Effector memory CD4-positive, alpha-beta T cell (primary cell): ENCODE measurements around the gene FOXJ3.

Experiments used
- DNase-seq, 3 donors: peaks; one replicate each; pipeline ENCODE4 v3.0.0-alpha.2; 2020
- H3K27ac ChIP-seq: 2 replicates; pipeline ENCODE4 v1.7.0; 2013; ENCODE audit warnings: mild to moderate bottlenecking, low read length, moderate library complexity; ENCODE audit not compliant: insufficient read depth, poor library complexity, severe bottlenecking
- H3K27me3 ChIP-seq: replicated peaks from 2 replicates; pipeline ENCODE4 v1.7.0; 2013; ENCODE audit warnings: mild to moderate bottlenecking, low read length; ENCODE audit not compliant: insufficient read depth, control insufficient read depth, poor library complexity, severe bottlenecking
- H3K36me3 ChIP-seq: 2 replicates; pipeline ENCODE4 v1.7.0; 2013; ENCODE audit warnings: mild to moderate bottlenecking, low read length, moderate library complexity; ENCODE audit not compliant: control insufficient read depth, insufficient read depth
- H3K4me1 ChIP-seq: 2 replicates; pipeline ENCODE4 v1.7.0; 2013; ENCODE audit warnings: low read length, mild to moderate bottlenecking; ENCODE audit not compliant: control insufficient read depth, insufficient read depth, poor library complexity, severe bottlenecking
- H3K4me3 ChIP-seq: 2 replicates; pipeline ENCODE4 v1.7.0; 2013; ENCODE audit warnings: low read length, low read depth, mild to moderate bottlenecking; ENCODE audit not compliant: insufficient read depth, poor library complexity, severe bottlenecking
- H3K9me3 ChIP-seq: 2 replicates; pipeline ENCODE4 v1.7.0; 2013; ENCODE audit warnings: mild to moderate bottlenecking, low read length, moderate library complexity; ENCODE audit not compliant: control insufficient read depth

FOXJ3 gene

GRCh38 chr1:42133809-42134526, 201.1 kb downstream of the FOXJ3 start:
- H3K4me3 ChIP-seq = no peak overlapping the region
- H3K36me3 ChIP-seq = no peaks in the 10 kb centered on the region
- H3K27me3 ChIP-seq = no peaks in the 10 kb centered on the region
- no peak overlapping the region for H3K27ac ChIP-seq
- no peaks in the 10 kb centered on the region for H3K4me1 ChIP-seq
- H3K9me3 ChIP-seq = no peaks in the 10 kb centered on the region
- no peak for DNase-seq

- Histone ChIP-seq H3K36me3 (no peaks in the 10 kb centered on the region), H3K4me3 (no peak overlapping the region), H3K27me3 (no peaks in the 10 kb centered on the region), H3K4me1 (no peaks in the 10 kb centered on the region), H3K27ac (no peak overlapping the region), H3K9me3 (no peaks in the 10 kb centered on the region)
- DNase-seq = no peak
These were observed 201.6 kb downstream of the FOXJ3 start for GRCh38 chr1:42133390-42133789.

GRCh38 chr1:42130061-42130660, 204.9 kb downstream of the FOXJ3 start:
- no peak overlapping the region for H3K27ac ChIP-seq
- DNase-seq = no peak
- H3K4me1 ChIP-seq = no peaks in the 10 kb centered on the region
- H3K4me3 ChIP-seq = no peak overlapping the region
- H3K27me3 ChIP-seq = no peaks in the 10 kb centered on the region
- H3K36me3 ChIP-seq = no peaks in the 10 kb centered on the region
- no peaks in the 10 kb centered on the region for H3K9me3 ChIP-seq

DNA sequence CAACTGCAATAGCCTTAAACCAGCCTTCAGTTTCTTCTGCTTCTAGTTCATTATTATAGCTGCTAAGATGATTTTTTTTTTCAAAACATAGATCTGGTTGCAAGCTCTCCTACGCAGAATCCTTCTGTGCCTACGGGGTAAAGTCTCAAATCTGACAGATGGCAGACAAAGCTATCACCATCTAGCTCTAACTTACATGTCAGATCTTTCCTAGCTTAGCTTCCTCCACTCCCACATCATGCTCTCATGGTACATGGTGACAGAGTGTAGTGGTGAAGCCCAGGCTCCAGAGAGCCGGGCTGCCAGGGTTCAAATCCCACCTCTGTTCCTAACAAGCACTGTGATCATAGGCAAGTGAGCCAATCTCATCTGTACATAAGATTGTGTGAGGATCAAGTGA, 206.1 kb downstream of the FOXJ3 start:
- no peaks in the 10 kb centered on the region for H3K27me3 ChIP-seq
- H3K36me3 ChIP-seq = no peaks in the 10 kb centered on the region
- no peak overlapping the region for H3K4me3 ChIP-seq
- no peak overlapping the region for H3K27ac ChIP-seq
- DNase-seq = no peak
- no peaks in the 10 kb centered on the region for H3K4me1 ChIP-seq
- no peaks in the 10 kb centered on the region for H3K9me3 ChIP-seq

DNA sequence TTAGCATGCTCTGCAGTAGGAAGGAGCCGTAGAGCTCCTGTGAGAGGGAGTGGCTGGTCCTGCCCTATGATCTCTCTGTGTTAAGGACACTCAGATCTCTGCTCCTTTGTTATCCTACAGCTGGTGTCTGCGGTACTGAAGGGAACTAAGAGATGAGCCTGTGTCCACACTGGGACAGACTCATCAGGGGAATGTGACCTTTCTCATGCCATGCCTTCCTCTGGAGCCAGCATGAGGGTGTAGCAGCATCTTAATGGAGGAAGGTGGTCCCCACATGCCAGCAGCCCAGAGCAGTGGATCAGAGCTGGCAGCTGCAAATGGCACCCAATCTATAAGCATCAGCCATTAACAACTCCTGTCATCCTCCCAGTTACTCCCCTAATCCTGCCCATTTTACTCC, 206.5 kb downstream of the FOXJ3 start:
- no peak for DNase-seq
- Histone ChIP-seq H3K9me3 (no peaks in the 10 kb centered on the region), H3K27me3 (no peaks in the 10 kb centered on the region)

DNA sequence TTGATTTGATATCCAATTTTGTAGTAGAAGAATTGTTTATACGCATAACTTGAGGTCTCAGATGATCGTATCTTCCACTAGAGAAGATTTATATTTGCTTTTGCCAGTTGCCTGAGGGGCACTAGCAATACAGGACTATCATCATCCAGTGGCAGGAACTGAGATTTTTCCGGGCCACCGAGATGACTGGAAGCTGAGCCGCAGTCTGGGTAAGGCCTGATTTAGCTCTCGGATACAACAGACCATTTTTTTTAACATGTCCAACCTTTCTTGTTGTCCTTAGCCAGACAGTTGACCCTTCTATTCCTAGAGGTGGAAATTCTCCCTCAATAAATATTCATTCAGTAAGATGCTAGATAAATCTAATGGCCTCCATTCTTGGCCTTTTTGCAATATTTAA, 207.3 kb downstream of the FOXJ3 start:
- no peaks in the 10 kb centered on the region for H3K36me3 ChIP-seq

More for the DNA sequence above, 206.5 kb downstream of the FOXJ3 start:
- no peaks in the 10 kb centered on the region for H3K36me3 ChIP-seq
- H3K4me1 ChIP-seq = no peaks in the 10 kb centered on the region
- no peak overlapping the region for H3K4me3 ChIP-seq
- no peak overlapping the region for H3K27ac ChIP-seq

More for the DNA sequence above, 207.3 kb downstream of the FOXJ3 start:
- H3K4me3 ChIP-seq = no peak overlapping the region
- DNase-seq = no peak
- no peaks in the 10 kb centered on the region for H3K27me3 ChIP-seq
- H3K27ac ChIP-seq = no peak overlapping the region
- no peaks in the 10 kb centered on the region for H3K4me1 ChIP-seq
- H3K9me3 ChIP-seq = no peaks in the 10 kb centered on the region
